Nucleus accumbens (tissue), 56 donors: ENCODE measurements around the gene TRMT61B.

Experiments used
- DNase-seq, 56 donors: peaks; one replicate each; lab custom pipeline; 2025; lab: John Stamatoyannopoulos, UW

Gene TRMT61B

DNA sequence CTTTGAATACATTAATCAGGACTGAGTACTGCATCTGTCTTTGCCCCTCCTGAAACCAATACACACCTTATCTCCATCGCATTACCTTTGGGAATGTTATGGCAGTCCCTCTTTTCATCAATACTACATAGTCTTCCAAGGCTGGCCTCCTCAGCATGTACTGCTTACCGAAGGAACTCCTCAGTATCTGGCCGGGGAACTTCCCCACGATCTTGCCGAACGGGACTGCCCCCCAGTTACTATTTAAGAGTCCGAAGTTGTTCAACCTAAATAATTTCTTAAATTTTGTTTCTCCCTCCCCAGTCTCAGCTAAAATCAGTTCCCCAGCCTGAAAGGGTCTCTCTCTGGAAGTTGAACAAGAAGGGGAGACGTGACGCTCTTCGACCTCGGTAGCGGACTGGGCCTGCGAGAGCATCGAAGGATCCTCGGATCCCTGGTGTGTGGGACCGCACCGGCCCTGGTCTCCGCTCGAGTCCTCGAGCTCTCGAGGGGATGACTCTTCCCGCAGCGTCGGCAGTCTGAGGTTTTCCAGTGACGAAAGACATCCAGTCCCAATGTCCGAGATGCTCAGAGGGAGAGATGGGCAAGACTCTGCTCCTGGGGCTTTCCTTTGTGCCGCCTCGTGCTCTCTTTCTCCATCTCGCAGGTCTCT, 489 bp downstream of the TRMT61B start:
- DNase-seq, result peak in 4 of 56 donors; percentile 19 to 53 (median 37)

DNA sequence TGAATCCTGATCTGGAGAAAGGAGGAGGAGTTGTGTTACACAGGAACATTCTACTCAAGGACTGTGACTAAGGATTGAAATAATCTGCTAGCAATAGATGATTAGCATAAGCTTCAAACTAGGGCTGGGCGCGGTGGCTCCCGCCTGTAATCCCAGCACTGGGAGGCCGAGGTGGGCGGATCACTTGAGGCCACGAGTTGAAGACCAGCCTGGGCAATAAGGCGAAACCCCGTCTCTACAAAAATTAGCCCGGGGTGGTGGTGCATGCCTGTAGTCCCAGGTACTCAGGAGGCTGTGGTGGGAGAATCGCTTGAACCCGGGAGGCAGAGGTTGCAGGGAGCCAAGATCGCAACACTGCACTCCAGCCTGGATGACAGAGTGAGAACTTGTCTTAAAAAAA, 1.5 kb downstream of the TRMT61B start:
- DNase-seq, result no peak

- DNase-seq, result no peak
Observed at GRCh38 chr2:28855977-28856376, 14.1 kb downstream of the TRMT61B start.

GRCh38 chr2:28855193-28855592, 14.9 kb downstream of the TRMT61B start:
- no peak for DNase-seq

- DNase-seq, result no peak
Observed at GRCh38 chr2:28842042-28842441, 28.1 kb downstream of the TRMT61B start.

GRCh38 chr2:28838971-28839370, 31.1 kb downstream of the TRMT61B start:
- no peak for DNase-seq

DNA sequence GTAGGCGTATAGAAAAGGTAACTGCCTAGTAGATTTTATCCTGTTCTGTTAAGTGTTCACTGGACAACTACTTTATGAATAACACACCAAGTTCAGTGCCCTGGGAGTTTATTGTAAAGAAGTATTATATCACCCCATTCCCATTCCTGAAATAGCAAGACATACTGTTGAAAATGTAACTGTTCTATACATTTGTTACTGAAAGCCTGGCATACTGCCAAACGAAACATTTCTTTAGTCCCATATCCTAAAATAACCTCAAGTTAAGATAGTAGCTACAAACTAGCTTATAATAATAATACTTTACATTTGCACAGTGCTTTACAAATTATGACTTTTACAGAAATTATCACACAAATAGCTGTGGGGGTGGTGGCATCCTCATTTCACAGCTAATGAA, 34.3 kb downstream of the TRMT61B start:
- DNase-seq, result no peak

GRCh38 chr2:28833740-28834470, 36.2 kb downstream of the TRMT61B start:
- no peak for DNase-seq

GRCh38 chr2:28828382-28828781, 41.7 kb downstream of the TRMT61B start:
- DNase-seq, result no peak

DNA sequence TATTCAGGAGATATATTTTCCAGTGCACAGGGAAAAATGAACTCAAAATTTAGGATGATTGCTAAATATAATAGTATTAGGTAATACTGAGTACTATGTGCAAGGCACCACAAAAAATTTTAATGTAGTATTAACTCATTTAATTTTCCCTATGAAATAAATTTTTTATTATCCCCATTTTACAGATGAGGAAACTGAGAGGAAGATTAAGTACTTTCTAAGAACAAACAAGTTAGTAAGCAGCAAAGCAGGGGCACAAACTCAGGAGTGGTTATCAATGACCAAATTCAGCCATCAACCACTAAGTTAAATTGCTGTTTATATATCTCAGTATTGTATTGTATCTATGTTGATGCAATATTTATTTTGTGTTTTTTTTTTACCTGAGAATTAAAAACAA, 45.2 kb downstream of the TRMT61B start:
- DNase-seq, result no peak

GRCh38 chr2:28824207-28824606, 45.9 kb downstream of the TRMT61B start:
- DNase-seq, result no peak

DNA sequence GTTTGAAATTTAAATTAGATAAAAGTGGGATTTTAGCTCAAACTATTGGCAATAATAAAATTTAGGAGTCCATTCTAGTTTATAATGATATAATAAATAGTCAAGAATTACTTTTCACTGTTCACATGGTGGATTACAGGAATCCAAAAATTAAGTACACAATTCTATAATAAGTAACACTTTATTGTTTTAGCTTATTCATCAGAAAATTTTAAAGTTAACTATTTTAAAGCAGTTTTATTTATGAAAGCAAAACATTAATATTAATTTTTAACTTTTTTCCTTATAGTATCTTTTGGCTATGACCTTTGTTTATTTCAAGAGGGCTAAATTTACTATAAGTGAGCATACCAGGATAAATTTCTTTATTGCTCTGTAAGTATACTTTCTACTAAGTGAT, 48.1 kb downstream of the TRMT61B start:
- no peak for DNase-seq

DNA sequence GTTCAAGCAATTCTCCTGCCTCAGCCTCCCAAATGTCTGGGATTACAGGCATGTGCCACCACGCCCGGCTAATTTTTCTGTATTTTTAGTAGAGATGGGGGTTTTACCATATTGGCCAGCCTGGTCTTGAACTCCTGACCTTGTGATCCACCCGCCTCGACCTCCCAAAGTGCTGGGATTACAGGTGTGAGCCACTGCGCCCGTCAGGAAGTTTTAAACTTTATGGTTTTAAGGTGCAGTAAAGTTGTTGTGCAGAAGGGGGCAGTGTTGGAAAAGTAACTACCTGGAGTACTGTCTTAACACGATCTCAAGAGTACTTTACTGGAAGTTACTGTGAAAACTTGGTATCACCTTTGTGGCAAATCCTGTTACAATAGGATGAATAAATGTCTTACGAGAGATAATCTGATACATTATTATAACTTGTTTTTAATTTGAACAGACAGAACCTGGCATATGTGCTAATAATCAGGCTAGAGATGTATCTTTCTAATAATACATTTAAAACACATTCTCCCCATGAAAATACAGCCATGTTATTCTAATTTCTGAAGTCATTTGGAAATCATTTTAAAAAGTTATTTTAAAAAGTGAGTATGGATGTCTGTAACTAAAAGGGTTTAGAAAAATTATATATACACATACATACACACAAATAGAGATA, 48.7 kb downstream of the TRMT61B start:
- peak in 12 of 56 donors; percentile 1 to 38 (median 10) for DNase-seq

- no peak for DNase-seq
Observed at GRCh38 chr2:28818053-28818452, 52.1 kb downstream of the TRMT61B start.

DNA sequence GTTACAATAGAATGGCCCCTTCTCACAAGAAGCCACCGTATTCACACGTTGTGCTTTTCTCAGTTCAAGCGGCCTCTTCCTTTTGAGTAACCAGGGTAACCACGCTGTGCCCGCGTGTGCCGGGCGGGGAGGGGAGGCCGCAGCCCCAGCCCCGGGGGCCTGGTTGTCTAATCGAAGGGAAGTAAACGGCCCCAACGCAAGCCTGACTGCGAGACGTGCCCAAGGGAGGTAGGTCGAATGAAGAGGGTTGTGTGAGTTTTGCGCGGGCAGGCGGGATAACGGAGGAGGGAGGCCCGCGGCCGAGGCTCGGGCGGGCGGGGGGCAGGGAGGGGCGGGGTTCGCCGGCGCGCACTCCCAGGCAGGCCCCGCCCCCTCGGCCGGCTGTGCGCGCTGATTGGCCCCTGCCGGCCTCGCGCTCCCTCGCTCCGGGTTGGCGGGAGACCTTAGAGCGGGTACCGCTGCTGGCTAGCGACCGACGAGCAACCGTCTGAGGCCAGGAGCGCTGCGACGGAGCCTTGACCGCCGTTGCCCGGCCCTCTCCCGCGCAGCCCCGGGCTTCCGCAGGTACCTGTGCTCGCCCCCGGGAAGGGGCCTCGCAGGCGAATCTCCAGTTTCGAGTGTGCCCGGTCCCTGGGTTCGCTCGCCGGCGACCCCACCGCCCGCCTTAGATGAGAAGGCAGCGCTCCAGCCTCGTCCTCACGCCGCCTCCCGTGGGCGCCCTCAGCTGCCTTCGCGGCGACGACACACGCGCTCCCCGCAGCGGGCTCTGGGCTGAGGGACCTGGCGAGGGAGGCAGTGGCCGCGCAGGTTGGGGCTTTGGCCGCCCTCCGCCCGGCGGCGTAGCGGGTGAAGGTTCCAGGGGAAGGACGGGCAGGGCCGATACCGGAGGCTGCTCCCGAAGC, 59.5 kb downstream of the TRMT61B start, which contains the start of gene SPDYA:
SPDYA (plus strand) TSS at position 451 of the 902 bp plus-strand sequence. CDS start 5,181 bp downstream, outside the sequence.
- peak in 48 of 56 donors; percentile 2 to 76 (median 37) for DNase-seq

DNA sequence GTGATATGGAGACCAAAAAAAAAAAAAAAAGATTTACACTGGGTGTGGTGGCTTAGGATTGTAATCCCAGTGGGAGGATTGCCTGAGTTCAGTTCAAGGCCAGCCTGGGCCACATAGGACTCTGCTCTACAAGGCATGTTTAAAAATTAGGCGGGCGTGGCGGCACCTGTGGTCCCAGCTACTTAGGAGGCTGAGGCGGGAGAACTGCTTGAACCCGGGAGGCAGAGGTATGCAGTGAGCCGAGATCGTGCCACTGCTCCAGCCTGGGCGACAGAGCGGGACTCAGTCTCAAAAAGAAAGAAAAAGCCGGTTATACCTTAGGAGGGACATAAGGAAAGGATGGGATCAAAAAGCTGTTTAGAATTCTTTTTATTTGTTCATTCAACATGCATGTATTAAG, 60.2 kb downstream of the TRMT61B start:
- no peak for DNase-seq

GRCh38 chr2:28802975-28803429, 67.1 kb downstream of the TRMT61B start:
- DNase-seq, result no peak

DNA sequence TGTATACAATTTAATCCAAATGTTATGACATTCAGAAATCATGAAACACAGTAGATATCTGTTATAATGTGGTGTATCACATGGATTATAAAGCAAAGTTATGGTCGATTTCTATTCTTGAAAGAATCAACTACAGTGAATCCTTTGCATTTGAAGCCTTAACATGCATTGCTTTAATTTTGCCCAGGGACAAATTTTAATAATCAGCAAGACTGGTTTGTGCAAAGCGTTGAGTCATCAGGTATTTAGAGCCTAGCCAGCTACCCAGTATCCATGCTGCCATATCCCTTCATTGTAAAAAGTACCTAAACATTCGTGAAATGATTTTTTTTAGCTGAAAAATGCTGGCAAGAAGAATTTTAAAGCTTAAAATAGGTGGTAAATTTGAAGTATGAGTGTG, 68.4 kb downstream of the TRMT61B start:
- no peak for DNase-seq
